ENCODE measurements around the gene CSH2.
"Not testable (repeated sequence)": the region's sequence is repeated elsewhere in the genome, so short reads cannot be mapped to it uniquely, and the experiment has no call there.

The CSH2 gene

DNA sequence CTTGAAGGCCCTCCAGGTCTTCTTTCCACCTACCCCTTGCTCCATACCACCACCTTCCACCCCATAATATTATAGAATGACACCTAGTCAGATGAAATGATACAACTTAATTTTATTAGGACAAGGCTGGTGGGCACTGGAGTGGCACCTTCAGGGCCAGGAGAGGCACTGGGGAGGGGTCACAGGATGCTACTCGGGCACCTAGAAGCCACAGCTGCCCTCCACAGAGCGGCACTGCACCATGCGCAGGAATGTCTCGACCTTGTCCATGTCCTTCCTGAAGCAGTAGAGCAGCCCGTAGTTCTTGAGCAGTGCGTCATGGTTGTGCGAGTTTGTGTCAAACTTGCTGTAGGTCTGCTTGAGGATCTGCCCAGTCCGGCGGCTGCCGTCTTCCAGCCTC, 21.3 kb upstream of the CSH2 start:
- DNase-seq, result not testable (repeated sequence)

GRCh38 chr17:63894021-63894420, 20.5 kb upstream of the CSH2 start:
- DNase-seq, result not testable (repeated sequence)

DNA sequence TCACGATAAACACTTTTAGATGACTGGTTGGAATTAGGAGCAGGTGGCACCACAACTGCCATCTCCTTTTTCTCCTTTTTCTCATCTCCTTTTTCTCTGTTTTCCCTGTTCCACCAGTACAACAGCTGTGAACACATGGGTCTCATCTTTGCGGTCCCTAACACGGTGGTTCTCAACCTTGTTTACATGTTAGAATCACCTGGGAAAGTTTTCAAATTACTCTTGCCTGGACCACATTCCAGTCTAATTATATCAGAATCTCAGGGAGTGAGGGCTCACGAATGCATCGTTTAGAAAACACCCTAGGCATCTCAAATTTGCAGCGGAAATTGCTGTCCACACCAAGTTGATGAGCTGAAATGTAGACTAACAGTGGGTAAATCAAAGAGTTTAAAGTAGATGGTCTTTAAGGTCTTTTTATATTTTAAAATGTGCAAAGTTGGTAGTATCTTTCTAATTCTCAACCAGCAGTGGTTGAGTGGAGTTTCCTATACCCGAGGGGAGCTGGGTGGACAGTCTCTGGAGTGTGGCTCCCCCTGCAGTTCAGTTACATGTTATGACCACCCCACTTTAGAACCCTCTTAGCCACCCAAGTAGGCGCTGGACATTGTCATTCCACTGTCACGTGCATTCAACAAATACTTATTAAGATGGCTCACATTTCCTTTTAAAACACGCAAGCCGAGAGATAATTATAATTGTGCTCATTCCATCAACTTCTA, 19.0 kb upstream of the CSH2 start:
- DNase-seq, result not testable (repeated sequence)

GRCh38 chr17:63889026-63889848, 15.8 kb upstream of the CSH2 start:
- DNase-seq, result peak; percentile 39

DNA sequence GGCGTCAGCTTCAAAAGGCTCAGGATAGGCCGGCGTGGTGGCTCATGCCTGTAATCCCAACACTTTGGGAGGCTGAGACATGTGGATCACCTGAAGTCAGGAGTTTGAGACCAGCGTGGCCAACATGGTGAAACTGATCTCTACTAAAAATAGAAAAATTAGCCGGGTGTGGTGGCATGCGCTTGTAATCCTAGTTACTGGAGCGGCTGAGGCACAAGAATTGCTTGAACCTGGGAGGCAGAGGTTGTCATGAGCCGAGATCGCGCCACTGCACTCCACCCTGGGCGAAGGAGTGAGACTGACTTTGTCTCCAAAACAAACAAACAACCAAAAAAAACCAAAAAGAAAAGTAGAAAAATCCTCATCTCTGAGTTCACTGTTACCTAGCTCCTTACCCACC, 11.6 kb upstream of the CSH2 start:
- DNase-seq, result not testable (repeated sequence)

DNA sequence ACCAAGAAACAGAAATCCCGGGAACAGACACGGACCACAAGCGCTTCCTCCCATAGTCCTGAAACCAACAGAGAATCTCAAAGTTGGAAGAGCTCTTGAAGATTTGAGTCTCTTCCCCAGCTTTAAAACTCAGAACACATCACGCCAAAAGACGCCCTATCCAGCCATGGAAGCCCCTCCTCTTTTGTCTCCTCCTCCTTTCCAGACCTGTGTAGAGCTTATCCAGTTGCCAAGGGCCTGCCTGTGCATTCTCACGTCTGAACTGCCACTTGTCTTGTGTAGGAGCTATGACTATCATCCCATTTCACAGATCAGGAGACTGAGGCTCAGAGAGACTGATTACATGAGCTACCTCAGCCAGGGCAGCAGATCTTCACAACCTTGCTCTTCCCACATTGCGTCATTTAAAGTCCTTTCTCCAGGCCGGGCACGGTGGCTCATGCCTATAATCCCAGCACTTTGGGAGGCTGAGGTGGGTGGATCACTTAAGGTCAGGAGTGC, 9.2 kb upstream of the CSH2 start:
- not testable (repeated sequence) for DNase-seq

- DNase-seq, result peak; percentile 58
These were observed 8.6 kb upstream of the CSH2 start, which contains the start of gene GH2 for GRCh38 chr17:63881935-63882601. TSS of gene GH2 (minus strand) at chr17:63881944. CDS start at chr17:63881801, 143 bp downstream.

- DNase-seq, result not testable (repeated sequence)
These were observed 7.9 kb upstream of the CSH2 start for GRCh38 chr17:63881337-63881736.

GRCh38 chr17:63880706-63881105, 7.2 kb upstream of the CSH2 start:
- no peak for DNase-seq

DNA sequence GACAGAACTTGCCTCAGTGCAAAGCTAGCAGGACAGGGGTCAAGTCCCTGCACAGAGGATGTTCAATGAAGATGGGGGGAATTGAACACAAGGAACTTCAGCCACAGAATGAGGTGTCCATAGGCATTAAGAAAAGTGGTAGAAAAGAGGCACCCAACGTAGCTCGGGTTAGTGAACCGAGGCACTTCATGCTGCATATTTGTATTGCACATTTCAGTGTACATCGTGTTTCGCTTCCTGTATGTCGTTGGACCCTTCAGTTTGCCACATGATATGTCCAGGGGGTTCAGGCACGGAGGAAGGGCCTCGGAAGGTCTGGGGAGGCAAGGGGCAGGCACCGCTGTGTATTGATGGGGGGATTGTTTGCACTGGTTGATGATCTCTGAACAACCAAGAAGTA, 4.9 kb upstream of the CSH2 start:
- not testable (repeated sequence) for DNase-seq

DNA sequence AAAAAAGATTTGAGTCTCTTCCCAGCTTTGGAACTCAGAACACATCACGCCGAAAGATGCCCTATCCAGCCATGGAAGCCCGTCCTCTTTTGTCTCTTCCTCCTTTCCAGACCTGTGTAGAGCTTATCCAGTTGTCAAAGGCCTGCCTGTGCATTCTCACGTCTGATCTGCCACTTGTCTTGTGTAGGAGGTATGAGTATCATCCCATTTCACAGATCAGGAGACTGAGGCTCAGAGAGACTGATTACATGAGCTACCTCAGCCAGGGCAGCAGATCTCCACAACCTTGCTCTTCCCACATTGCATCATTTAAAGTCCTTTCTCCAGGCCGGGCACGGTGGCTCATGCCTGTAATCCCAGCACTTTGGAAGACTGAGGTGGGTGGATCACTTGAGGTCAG, 1.2 kb upstream of the CSH2 start:
- DNase-seq, result not testable (repeated sequence)

- DNase-seq, result not testable (repeated sequence)
These were observed 667 bp upstream of the CSH2 start for GRCh38 chr17:63874061-63874626.

- not testable (repeated sequence) for DNase-seq
These were observed 1.7 kb downstream of the CSH2 start for GRCh38 chr17:63871646-63872365.

- DNase-seq, result not testable (repeated sequence)
These were observed 3.2 kb downstream of the CSH2 start for GRCh38 chr17:63870292-63870665.

DNA sequence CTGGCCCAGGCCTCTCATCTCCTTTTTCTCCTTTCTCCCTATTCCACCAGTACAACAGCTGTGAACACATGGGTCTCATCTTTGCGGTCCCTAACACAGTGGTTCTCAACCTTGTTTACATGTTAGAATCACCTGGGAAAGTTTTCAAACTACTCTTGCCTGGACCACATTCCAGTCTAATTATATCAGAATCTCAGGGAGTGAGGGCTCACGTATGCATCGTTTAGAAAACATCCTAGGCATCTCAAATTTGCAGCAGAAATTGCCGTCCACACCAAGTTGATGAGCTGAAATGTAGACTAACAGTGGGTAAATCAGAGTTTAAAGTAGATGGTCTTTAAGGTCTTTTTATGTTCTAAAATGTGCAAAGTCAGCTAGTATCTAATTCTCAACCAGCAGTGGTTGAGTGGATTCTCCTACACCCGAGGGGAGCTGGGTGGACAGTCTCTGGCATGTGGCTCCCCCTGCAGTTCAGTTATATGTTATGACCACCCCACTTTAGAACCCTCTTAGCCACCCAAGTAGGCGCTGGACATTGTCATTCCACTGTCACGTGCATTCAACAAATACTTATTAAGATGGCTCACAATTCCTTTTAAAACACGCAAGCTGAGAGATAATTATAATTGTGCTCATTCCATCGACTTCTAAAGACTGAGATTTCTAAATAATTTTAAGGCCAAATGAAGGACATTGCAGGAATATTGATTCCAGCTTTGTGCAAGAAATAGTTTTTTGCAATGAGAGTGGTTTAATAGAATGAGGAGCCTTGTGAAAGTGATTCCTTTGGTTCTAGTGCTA, 3.8 kb downstream of the CSH2 start:
- DNase-seq, result not testable (repeated sequence)

GRCh38 chr17:63866625-63867024, 6.9 kb downstream of the CSH2 start:
- not testable (repeated sequence) for DNase-seq

DNA sequence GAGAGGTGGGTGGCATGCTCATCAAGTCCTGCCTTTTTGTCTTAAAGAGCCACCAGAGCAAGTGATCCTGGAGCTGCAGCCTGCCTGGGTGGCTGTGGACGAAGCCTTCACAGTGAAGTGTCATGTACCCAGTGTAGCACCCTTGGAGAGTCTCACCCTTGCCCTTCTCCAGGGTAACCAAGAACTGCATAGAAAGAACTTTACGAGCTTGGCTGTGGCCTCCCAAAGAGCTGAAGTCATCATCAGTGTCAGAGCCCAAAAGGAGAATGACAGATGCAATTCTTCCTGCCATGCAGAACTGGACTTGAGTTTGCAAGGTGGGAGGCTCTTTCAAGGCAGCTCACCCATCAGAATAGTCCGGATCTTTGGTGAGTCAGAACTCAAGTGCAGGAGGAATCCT, 14.2 kb downstream of the CSH2 start:
- no peak for DNase-seq

- not testable (repeated sequence) for DNase-seq
These were observed 17.1 kb downstream of the CSH2 start for GRCh38 chr17:63856425-63856824.

GRCh38 chr17:63855185-63855584, 18.3 kb downstream of the CSH2 start:
- DNase-seq, result no peak

- no peak for DNase-seq
These were observed 18.8 kb downstream of the CSH2 start for GRCh38 chr17:63854709-63855108.

DNA sequence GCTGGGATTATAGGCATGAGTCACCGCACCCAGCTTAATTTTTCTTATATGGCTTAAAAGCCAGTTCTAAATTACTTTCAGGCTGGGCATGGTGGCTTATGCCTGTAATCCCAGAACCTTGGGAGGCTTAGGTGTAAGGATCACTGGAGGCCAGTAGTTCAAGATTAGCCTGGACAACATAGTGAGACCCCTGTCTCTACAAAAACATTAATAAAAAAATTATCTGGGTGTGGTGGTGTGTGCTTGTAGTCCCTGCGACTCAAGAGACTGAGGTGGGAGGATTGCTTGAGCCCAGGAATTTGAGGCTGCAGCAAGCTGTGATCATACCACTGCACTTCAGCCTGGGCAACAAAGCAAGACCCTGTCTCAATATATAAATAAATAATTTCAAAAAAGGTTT, 20.2 kb downstream of the CSH2 start:
- DNase-seq, result no peak
